VCaP (cell line): ENCODE results near the gene TM9SF4.
"Not testable (repeated sequence)": the region's sequence is repeated elsewhere in the genome, so short reads cannot be mapped to it uniquely, and the experiment has no call there.

Experiments
- H3K27ac ChIP-seq: fragments of 450-650 bp; 2 replicates; pipeline ENCODE4 v1.5.1; 2017
- CTCF ChIP-seq: fragments of 450-650 bp; conservative IDR thresholded peaks from 2 replicates; pipeline ENCODE4 v1.5.1; 2017; ENCODE audit warnings: mild to moderate bottlenecking, moderate library complexity

The TM9SF4 gene

GRCh38 chr20:32112841-32113240, 3.3 kb downstream of the TM9SF4 start:
- H3K27ac ChIP-seq: no peak overlapping the region
- no peak for TF ChIP-seq CTCF

- H3K27ac ChIP-seq: no peak overlapping the region
- no peak for TF ChIP-seq CTCF
Observed at GRCh38 chr20:32113591-32114260, 4.2 kb downstream of the TM9SF4 start.

GRCh38 chr20:32114305-32114960, 4.9 kb downstream of the TM9SF4 start:
- H3K27ac ChIP-seq: no peak overlapping the region
- no peak for TF ChIP-seq CTCF

- H3K27ac ChIP-seq: no peak overlapping the region
- no peak for TF ChIP-seq CTCF
Observed at GRCh38 chr20:32115211-32115767, 5.8 kb downstream of the TM9SF4 start.

- TF ChIP-seq CTCF: no peak
- no peak overlapping the region for H3K27ac ChIP-seq
Observed at GRCh38 chr20:32116079-32116521, 6.6 kb downstream of the TM9SF4 start.

- H3K27ac ChIP-seq: not testable (repeated sequence)
Observed at GRCh38 chr20:32116796-32117195, 7.3 kb downstream of the TM9SF4 start.

GRCh38 chr20:32118427-32118826, 8.9 kb downstream of the TM9SF4 start:
- H3K27ac ChIP-seq: not testable (repeated sequence)

GRCh38 chr20:32119734-32120133, 10.2 kb downstream of the TM9SF4 start:
- no peak overlapping the region for H3K27ac ChIP-seq
- no peak for TF ChIP-seq CTCF

- H3K27ac ChIP-seq: not testable (repeated sequence)
Observed at GRCh38 chr20:32121908-32122307, 12.4 kb downstream of the TM9SF4 start.
